HepG2 (cell line): ENCODE results near the gene MYL6. TPM values are rescaled to one million over a fixed set of nuclear protein-coding genes. Genes with fewer than 3 reads are reported as not detected.

Experiments used
- CREB1 ChIP-seq, 2 experiments: fragments of 450-650 bp in 1 of 2; IDR thresholded peaks; 2 replicates each; pipeline ENCODE4 v1.6.1; 2016 to 2017; ENCODE audit warnings: control low read depth in 1 of 2, mild to moderate bottlenecking in 1 of 2, missing compliant biosample characterization in 1 of 2, missing genetic modification characterization in 1 of 2
- IRF2 ChIP-seq: IDR thresholded peaks from 2 replicates; pipeline ENCODE4 v1.6.1; 2018; ENCODE audit warnings: missing genetic modification reagents, missing compliant biosample characterization
- KDM5B ChIP-seq: sonication (generic); formaldehyde crosslinking; IDR thresholded peaks from 2 replicates; pipeline ENCODE4 v1.4.0; 2020; ENCODE audit warnings: missing genetic modification reagents, mild to moderate bottlenecking, borderline replicate concordance
- MAFG ChIP-seq: sonication (generic); formaldehyde crosslinking; IDR thresholded peaks from 2 replicates; pipeline ENCODE4 v1.5.1; 2020; ENCODE audit warnings: mild to moderate bottlenecking, missing genetic modification reagents
- MED1 ChIP-seq: sonication (generic); formaldehyde crosslinking; IDR thresholded peaks from 2 replicates; pipeline ENCODE4 v1.4.0; 2020; ENCODE audit warnings: missing genetic modification reagents
- MEIS1 ChIP-seq: sonication (generic); formaldehyde crosslinking; IDR thresholded peaks from 2 replicates; pipeline ENCODE4 v1.9.0; 2021; ENCODE audit warnings: mild to moderate bottlenecking, missing genetic modification reagents, moderate library complexity, borderline replicate concordance
- MNT ChIP-seq: fragments of 450-650 bp; IDR thresholded peaks from 2 replicates; pipeline ENCODE4 v1.6.1; 2016
- NFE2L1 ChIP-seq: sonication (generic); formaldehyde crosslinking; IDR thresholded peaks from 2 replicates; pipeline ENCODE4 v1.4.0; 2020; ENCODE audit warnings: missing genetic modification reagents, mild to moderate bottlenecking, borderline replicate concordance
- NFRKB ChIP-seq: fragments of 450-650 bp; IDR thresholded peaks from 2 replicates; pipeline ENCODE4 v1.6.1; 2017
- NFYC ChIP-seq: IDR thresholded peaks from 2 replicates; pipeline ENCODE4 v1.6.1; 2016; ENCODE audit warnings: missing genetic modification reagents, missing compliant biosample characterization
- NKX3-1 ChIP-seq: sonication (generic); formaldehyde crosslinking; IDR thresholded peaks from 2 replicates; pipeline ENCODE4 v1.5.0; 2020; ENCODE audit warnings: missing genetic modification reagents
- ONECUT2 ChIP-seq: sonication (generic); formaldehyde crosslinking; IDR thresholded peaks from 2 replicates; pipeline ENCODE4 v1.4.0; 2020; ENCODE audit warnings: missing genetic modification reagents
- RBM22 ChIP-seq: fragments of 200-400 bp; formaldehyde crosslinking; optimal IDR thresholded peaks from 2 replicates; pipeline ENCODE3; 2017; ENCODE audit warnings: mild to moderate bottlenecking, low read length, moderate library complexity
- RXRA ChIP-seq: sonication (generic); formaldehyde crosslinking; IDR thresholded peaks from 2 replicates; pipeline ENCODE4 v1.5.1; 2020; ENCODE audit warnings: missing genetic modification reagents
- XRCC5 ChIP-seq: fragments of 200-400 bp; formaldehyde crosslinking; optimal IDR thresholded peaks from 2 replicates; pipeline ENCODE3; 2017; ENCODE audit warnings: mild to moderate bottlenecking, low read length
- ZNF142 ChIP-seq: sonication (generic); formaldehyde crosslinking; IDR thresholded peaks from 2 replicates; pipeline ENCODE4 v1.4.0; 2020; ENCODE audit warnings: missing genetic modification reagents
- ZNF234 ChIP-seq: sonication (generic); formaldehyde crosslinking; conservative IDR thresholded peaks from 2 replicates; pipeline ENCODE4 v1.5.1; 2020; ENCODE audit warnings: mild to moderate bottlenecking, missing genetic modification reagents
- ZNF275 ChIP-seq: sonication (generic); formaldehyde crosslinking; IDR thresholded peaks from 2 replicates; pipeline ENCODE4 v1.8.0; 2022; ENCODE audit warnings: missing genetic modification reagents, mild to moderate bottlenecking, inconsistent platforms, borderline replicate concordance
- ZNF879 ChIP-seq: sonication (generic); formaldehyde crosslinking; IDR thresholded peaks from 2 replicates; pipeline ENCODE4 v1.8.1; 2023; ENCODE audit warnings: missing genetic modification reagents
- polyA plus RNA-seq, 8 experiments: library from polyadenylated mRNA; depleted of rRNA in 3 of 8; stranded (reverse) in 7 of 8; unstranded in 1 of 8; fragments of >200 nt; fragmentation: Illumina TruSeq in 4 of 8; extraction: Trizol in 4 of 8; gene quantifications; 2 replicates each; pipeline versions ENCODE4 v1.2.1 to v1.2.3, GENCODE V29; 2011 to 2016; ENCODE audit warnings: low read depth in 4 of 8, missing spikeins in 1 of 8, mixed read lengths in 1 of 8; ENCODE audit not compliant: insufficient read depth in 1 of 8
- total RNA-seq, 5 experiments: library from RNA; depleted of rRNA; stranded (reverse); fragments of >200 nt; fragmentation: Illumina TruSeq; extraction: Trizol; gene quantifications; 2 replicates each; pipeline ENCODE4 v1.2.3, GENCODE V29; 2016; ENCODE audit warnings: low read depth in 1 of 5

The MYL6 gene
- total and polyA plus RNA-seq, 2 of the 13 experiments (the other 11 are each of a cell fraction or from before 2014, with no cell fraction given) = 1,127 to 1,192 TPM

GRCh38 chr12:56127888-56128669 is 30.1 kb upstream of the MYL6 start, which contains the start of gene ESYT1 (continued):
- TF ChIP-seq MNT (peak; percentile 85), ZNF879 (CRISPR knock-in tag) (no peak), CREB1 (IDR thresholded peaks at IDR 0.05) (peak; percentile 99), CREB1 (CRISPR knock-in tag; IDR thresholded peaks at IDR 0.05) (peak; percentile 94), RBM22 (no peak), ONECUT2 (CRISPR knock-in tag) (no peak), MAFG (no peak), ZNF142 (CRISPR knock-in tag) (no peak), RXRA (peak; percentile 13; the same call in 1 of the 2 replicates), MED1 (no peak; the same call in 1 of the 2 replicates), NKX3-1 (CRISPR knock-in tag) (no peak; the same call in 1 of the 2 replicates), NFE2L1 (CRISPR knock-in tag) (no peak), IRF2 (CRISPR knock-in tag) (peak; percentile 64; the same call in 1 of the 2 replicates), NFRKB (no peak), NFYC (CRISPR knock-in tag) (peak; percentile 83), KDM5B (CRISPR knock-in tag) (0 out of 2 replicates have a peak, but pooled peaks have one; percentile 35), ZNF275 (CRISPR knock-in tag) (no peak), MEIS1 (no peak), ZNF234 (CRISPR knock-in tag) (no peak), XRCC5 (no peak)
